ENCODE data around the gene DNAJC3. TPM values are rescaled to one million over a fixed set of nuclear protein-coding genes. Genes with fewer than 3 reads are reported as not detected.
A peak's percentile ranks its signal among the peaks of the same experiment; 100 is the strongest.
"Not testable (repeated sequence)": the region's sequence is repeated elsewhere in the genome, so short reads cannot be mapped to it uniquely, and the experiment has no call there.

The DNAJC3 gene
- total RNA-seq, 4 donors from 2014 or later, result 49.1 to 73.3 (median 53.1) TPM

GRCh38 chr13:95678967-95679366, 2.0 kb downstream of the DNAJC3 start:
- TF ChIP-seq EP300 (IDR thresholded peaks at IDR 0.05), result no peak
- no peak for TF ChIP-seq POLR2A (IDR thresholded peaks at IDR 0.05)
- TF ChIP-seq CTCF (IDR thresholded peaks at IDR 0.05), result no peak
- no peak for TF ChIP-seq POLR2AphosphoS5 (IDR thresholded peaks at IDR 0.05)
- Histone ChIP-seq H3K4me3 (no peak overlapping the region), H3K4me1 (peaks cover 3 to 61% (median 9%) of the 10 kb centered on the region in 3 donors), H3K27me3 (no peaks in the 10 kb centered on the region), H3K9me3 (no peaks in the 10 kb centered on the region), H3K27ac (peak overlapping the region in 2 of 4 donors; percentile 96 to 98), H3K36me3 (no peaks in the 10 kb centered on the region)
- ATAC-seq, result no peak
- WGBS, 2 donors (ENCODE audit: low coverage in 1 of 2), result 55 to 66% methylated on average over 3 to 4 of the region's 4 CpGs

- no peak overlapping the region for H3K4me3 ChIP-seq
- WGBS, 2 donors (ENCODE audit: low coverage in 1 of 2), result 28 to 64% methylated on average over 2 of the region's 2 CpGs
- no peak for ATAC-seq
- no peak overlapping the region for H3K27ac ChIP-seq
- TF ChIP-seq EP300 (IDR thresholded peaks at IDR 0.05), result no peak
- TF ChIP-seq POLR2A (IDR thresholded peaks at IDR 0.05), result no peak
- TF ChIP-seq POLR2AphosphoS5 (IDR thresholded peaks at IDR 0.05), result no peak
- TF ChIP-seq CTCF (IDR thresholded peaks at IDR 0.05), result no peak
- no peaks in the 10 kb centered on the region for H3K9me3 ChIP-seq
- peaks cover 3 to 62% (median 9%) of the 10 kb centered on the region in 3 donors for H3K4me1 ChIP-seq
- H3K36me3 ChIP-seq, result no peaks in the 10 kb centered on the region
- H3K27me3 ChIP-seq, result no peaks in the 10 kb centered on the region
Observed at GRCh38 chr13:95679722-95680121, 2.8 kb downstream of the DNAJC3 start.

GRCh38 chr13:95684418-95684817, 7.5 kb downstream of the DNAJC3 start:
- TF ChIP-seq POLR2A (IDR thresholded peaks at IDR 0.05), result no peak
- TF ChIP-seq POLR2AphosphoS5 (IDR thresholded peaks at IDR 0.05), result no peak
- TF ChIP-seq EP300 (IDR thresholded peaks at IDR 0.05), result no peak
- no peak for TF ChIP-seq CTCF (IDR thresholded peaks at IDR 0.05)
- Histone ChIP-seq H3K4me1 (peaks cover 0 to 38% (median under 1%) of the 10 kb centered on the region in 3 donors), H3K9me3 (no peaks in the 10 kb centered on the region), H3K4me3 (no peak overlapping the region), H3K27ac (no peak overlapping the region), H3K27me3 (no peaks in the 10 kb centered on the region), H3K36me3 (no peaks in the 10 kb centered on the region)
- ATAC-seq, result no peak
- WGBS, 2 donors (ENCODE audit: low coverage in 1 of 2), result 40% methylated on average over 1 of the region's 2 CpGs; no CpG with 5 or more reads in 1 of the 2 donors

- not testable (repeated sequence) for ATAC-seq, H3K4me3 ChIP-seq
Observed at GRCh38 chr13:95684960-95685359, 8.0 kb downstream of the DNAJC3 start.

GRCh38 chr13:95689582-95689926, 12.6 kb downstream of the DNAJC3 start:
- no peak for ATAC-seq
- no peak for TF ChIP-seq POLR2A (IDR thresholded peaks at IDR 0.05)
- TF ChIP-seq POLR2AphosphoS5 (IDR thresholded peaks at IDR 0.05), result no peak
- no peak for TF ChIP-seq CTCF (IDR thresholded peaks at IDR 0.05)
- no peak for TF ChIP-seq EP300 (IDR thresholded peaks at IDR 0.05)
- Histone ChIP-seq H3K36me3 (no peaks in the 10 kb centered on the region), H3K4me3 (no peak overlapping the region), H3K4me1 (peaks cover 0 to 4% (median 0%) of the 10 kb centered on the region in 3 donors), H3K27me3 (no peaks in the 10 kb centered on the region), H3K9me3 (no peaks in the 10 kb centered on the region), H3K27ac (no peak overlapping the region)
- 97 to 100% methylated on average over 3 of the region's 3 CpGs for WGBS, 2 donors (ENCODE audit: low coverage in 1 of 2)

More at GRCh38 chr13:95684960-95685359, 8.0 kb downstream of the DNAJC3 start:
- WGBS, 2 donors (ENCODE audit: low coverage in 1 of 2), result 100% methylated on average over 2 of the region's 5 CpGs; no CpG with 5 or more reads in 1 of the 2 donors
- not testable (repeated sequence) for H3K9me3 ChIP-seq, H3K36me3 ChIP-seq, H3K27ac ChIP-seq, H3K27me3 ChIP-seq
- peaks cover 0 to 32% (median 0%) of the 10 kb centered on the region in 3 donors for H3K4me1 ChIP-seq

GRCh38 chr13:95690986-95691385, 14.0 kb downstream of the DNAJC3 start:
- not testable (repeated sequence) for H3K27me3 ChIP-seq, H3K27ac ChIP-seq, H3K36me3 ChIP-seq, H3K4me1 ChIP-seq, ATAC-seq, H3K9me3 ChIP-seq, H3K4me3 ChIP-seq
- no CpG with 5 or more reads among the region's 28 CpGs for WGBS, 2 donors (ENCODE audit: low coverage in 1 of 2)
